Measurements from ENCODE around the gene CCDC80. TPM values are rescaled to one million over a fixed set of nuclear protein-coding genes. Genes with fewer than 3 reads are reported as not detected.

Gene CCDC80, protein sequence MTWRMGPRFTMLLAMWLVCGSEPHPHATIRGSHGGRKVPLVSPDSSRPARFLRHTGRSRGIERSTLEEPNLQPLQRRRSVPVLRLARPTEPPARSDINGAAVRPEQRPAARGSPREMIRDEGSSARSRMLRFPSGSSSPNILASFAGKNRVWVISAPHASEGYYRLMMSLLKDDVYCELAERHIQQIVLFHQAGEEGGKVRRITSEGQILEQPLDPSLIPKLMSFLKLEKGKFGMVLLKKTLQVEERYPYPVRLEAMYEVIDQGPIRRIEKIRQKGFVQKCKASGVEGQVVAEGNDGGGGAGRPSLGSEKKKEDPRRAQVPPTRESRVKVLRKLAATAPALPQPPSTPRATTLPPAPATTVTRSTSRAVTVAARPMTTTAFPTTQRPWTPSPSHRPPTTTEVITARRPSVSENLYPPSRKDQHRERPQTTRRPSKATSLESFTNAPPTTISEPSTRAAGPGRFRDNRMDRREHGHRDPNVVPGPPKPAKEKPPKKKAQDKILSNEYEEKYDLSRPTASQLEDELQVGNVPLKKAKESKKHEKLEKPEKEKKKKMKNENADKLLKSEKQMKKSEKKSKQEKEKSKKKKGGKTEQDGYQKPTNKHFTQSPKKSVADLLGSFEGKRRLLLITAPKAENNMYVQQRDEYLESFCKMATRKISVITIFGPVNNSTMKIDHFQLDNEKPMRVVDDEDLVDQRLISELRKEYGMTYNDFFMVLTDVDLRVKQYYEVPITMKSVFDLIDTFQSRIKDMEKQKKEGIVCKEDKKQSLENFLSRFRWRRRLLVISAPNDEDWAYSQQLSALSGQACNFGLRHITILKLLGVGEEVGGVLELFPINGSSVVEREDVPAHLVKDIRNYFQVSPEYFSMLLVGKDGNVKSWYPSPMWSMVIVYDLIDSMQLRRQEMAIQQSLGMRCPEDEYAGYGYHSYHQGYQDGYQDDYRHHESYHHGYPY
- 240 TPM for polyA plus RNA-seq (2013, experiment 1 of 2)
- 244 TPM for polyA plus RNA-seq (2013, experiment 2 of 2)

DNA sequence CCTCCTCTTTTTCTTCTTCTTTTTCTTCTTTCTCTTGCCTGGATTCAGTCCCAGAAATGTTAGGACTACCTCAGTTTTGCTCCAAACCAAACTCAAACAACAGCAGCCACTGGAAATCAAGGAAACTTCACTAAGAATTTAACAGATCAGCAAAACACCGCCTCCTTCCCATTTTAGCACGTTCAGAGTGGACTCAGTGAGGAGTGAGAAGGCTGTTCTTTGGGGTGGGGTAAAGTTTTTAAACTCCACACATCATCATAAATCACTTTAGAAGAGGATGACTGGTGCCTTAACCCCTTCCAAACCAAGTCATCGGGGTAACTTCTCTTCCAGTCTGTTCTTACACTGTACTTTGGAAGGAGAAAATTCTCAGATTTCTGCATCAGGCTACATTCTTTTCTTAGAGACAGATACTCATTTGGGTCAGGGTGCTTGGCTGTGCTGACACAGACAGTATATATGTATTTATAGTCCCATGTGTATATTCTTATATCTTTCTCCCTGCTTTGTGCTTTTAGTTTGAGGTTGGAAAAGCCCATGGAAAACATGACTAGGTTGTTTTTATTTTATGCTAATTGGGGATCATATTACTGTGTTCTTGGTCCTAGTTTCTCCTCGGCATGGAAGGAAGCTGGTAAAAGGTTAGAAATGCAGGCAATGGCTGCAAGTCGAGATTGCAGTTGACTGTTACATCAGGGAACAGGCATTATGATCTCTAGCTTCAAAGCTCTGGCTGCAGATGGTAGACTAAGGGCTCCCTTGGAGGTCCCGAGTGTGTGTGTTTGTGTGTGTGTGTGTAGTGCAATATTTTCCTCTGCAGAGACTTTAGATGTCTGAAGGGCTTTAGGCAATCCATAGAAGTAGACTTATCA, at the start of gene CCDC80:
CCDC80 (minus strand) TSS at position 214 of the 872 bp plus-strand sequence. CDS start 1,238 bp downstream, outside the sequence.
- whole genome bisulfite sequencing, 2 experiments (ENCODE audit: insufficient coverage in 2 of 2), result 62 to 81% methylated on average over 3 of the region's 6 CpGs
- Histone ChIP-seq H3K4me3 (ENCODE audit: extremely low read depth, insufficient read depth, low read length, poor library complexity, severe bottlenecking) (peak within 1 kb of the TSS; percentile 42), H3K9me3 (ENCODE audit: control insufficient read depth, low read length) (peaks cover 4% of the 10 kb centered on the region), H3K27ac (ENCODE audit: low read depth, low read length, severe bottlenecking) (peak within 1 kb of the TSS; percentile 99), H3K36me3 (ENCODE audit: control insufficient read depth, insufficient read depth, low read length) (peaks cover 20% of the 10 kb centered on the region), H3K4me1 (ENCODE audit: control insufficient read depth, insufficient read depth, low read length, poor library complexity, severe bottlenecking) (peaks cover 31% of the 10 kb centered on the region)

DNA sequence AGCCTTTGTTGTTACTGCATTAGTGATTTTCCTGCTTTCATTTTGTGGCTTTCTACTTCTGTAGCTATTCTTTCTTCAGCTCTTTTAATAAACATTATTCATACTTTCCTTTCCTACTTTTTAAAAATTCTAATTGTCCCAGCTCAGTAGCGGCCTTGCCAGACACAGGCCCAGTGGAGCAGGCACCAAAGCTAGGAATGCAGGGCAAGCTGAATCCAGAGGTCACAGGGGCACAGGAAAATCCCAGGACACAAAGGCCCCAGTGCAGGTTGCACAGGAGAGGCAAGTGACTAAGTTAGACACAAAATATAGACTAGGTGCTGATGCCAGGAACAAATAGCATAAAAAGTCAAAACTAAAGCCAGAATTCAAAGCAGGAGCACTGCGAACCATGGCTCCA, 49.0 kb upstream of the CCDC80 start:
- no peak overlapping the region for H3K27ac ChIP-seq (ENCODE audit: low read depth, low read length, severe bottlenecking)
- peaks cover 3% of the 10 kb centered on the region for H3K9me3 ChIP-seq (ENCODE audit: control insufficient read depth, low read length)
- H3K36me3 ChIP-seq (ENCODE audit: control insufficient read depth, insufficient read depth, low read length), result no peaks in the 10 kb centered on the region
- 95 to 100% methylated on average over 2 of the region's 2 CpGs for WGBS, 2 experiments (ENCODE audit: insufficient coverage in 2 of 2)
- no peak overlapping the region for H3K4me3 ChIP-seq (ENCODE audit: extremely low read depth, insufficient read depth, low read length, poor library complexity, severe bottlenecking)
- peaks cover 33% of the 10 kb centered on the region for H3K4me1 ChIP-seq (ENCODE audit: control insufficient read depth, insufficient read depth, low read length, poor library complexity, severe bottlenecking)

DNA sequence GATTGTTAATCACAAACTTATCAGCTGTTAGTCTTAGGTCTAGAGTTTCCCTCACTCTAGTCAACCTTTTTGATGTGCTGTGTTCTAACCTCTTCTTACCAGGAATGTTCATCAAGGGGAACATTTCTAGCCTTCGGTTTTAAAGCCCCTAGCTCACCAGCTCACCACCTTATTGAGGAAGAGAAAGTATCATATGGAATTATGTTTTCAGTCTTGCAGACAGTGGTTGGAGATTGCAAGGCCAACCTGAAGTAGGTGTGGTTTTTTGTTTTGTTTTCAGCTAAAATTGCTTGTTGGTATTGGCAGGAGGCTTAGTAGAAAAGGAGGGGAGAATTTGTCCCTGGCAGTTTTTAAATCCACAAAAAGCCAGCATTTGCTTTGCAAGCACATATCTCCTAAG, 48.4 kb upstream of the CCDC80 start:
- no CpG with 5 or more reads among the region's 1 CpG for WGBS, 2 experiments (ENCODE audit: insufficient coverage in 2 of 2)
- Histone ChIP-seq H3K4me1 (ENCODE audit: control insufficient read depth, insufficient read depth, low read length, poor library complexity, severe bottlenecking) (peaks cover 33% of the 10 kb centered on the region), H3K36me3 (ENCODE audit: control insufficient read depth, insufficient read depth, low read length) (no peaks in the 10 kb centered on the region), H3K27ac (ENCODE audit: low read depth, low read length, severe bottlenecking) (no peak overlapping the region), H3K4me3 (ENCODE audit: extremely low read depth, insufficient read depth, low read length, poor library complexity, severe bottlenecking) (no peak overlapping the region), H3K9me3 (ENCODE audit: control insufficient read depth, low read length) (peaks cover 3% of the 10 kb centered on the region)

DNA sequence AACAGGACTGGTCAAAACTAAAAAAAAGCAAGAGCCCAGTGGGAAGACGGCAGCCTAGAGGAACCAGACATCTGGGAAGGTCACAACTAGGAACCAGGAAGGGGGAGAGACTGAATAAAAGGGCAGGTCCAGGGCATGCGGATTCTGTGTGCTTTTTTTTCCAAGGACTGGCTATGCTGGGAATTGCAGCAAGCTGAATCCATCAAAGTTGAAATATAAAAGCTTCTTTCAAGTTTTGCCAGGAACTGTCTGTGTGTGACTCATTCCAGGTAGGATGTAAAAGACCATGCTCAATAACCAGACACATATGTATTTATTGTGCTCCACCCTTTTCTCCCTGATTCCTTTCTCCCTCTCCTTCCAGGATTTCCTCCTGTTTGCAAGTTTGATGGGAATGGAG, 47.9 kb upstream of the CCDC80 start:
- 72 to 78% methylated on average over 2 of the region's 2 CpGs for WGBS, 2 experiments (ENCODE audit: insufficient coverage in 2 of 2)
- Histone ChIP-seq H3K4me3 (ENCODE audit: extremely low read depth, insufficient read depth, low read length, poor library complexity, severe bottlenecking) (no peak overlapping the region), H3K27ac (ENCODE audit: low read depth, low read length, severe bottlenecking) (peak overlapping the region; percentile 49), H3K36me3 (ENCODE audit: control insufficient read depth, insufficient read depth, low read length) (no peaks in the 10 kb centered on the region), H3K4me1 (ENCODE audit: control insufficient read depth, insufficient read depth, low read length, poor library complexity, severe bottlenecking) (peaks cover 33% of the 10 kb centered on the region), H3K9me3 (ENCODE audit: control insufficient read depth, low read length) (peaks cover 3% of the 10 kb centered on the region)

DNA sequence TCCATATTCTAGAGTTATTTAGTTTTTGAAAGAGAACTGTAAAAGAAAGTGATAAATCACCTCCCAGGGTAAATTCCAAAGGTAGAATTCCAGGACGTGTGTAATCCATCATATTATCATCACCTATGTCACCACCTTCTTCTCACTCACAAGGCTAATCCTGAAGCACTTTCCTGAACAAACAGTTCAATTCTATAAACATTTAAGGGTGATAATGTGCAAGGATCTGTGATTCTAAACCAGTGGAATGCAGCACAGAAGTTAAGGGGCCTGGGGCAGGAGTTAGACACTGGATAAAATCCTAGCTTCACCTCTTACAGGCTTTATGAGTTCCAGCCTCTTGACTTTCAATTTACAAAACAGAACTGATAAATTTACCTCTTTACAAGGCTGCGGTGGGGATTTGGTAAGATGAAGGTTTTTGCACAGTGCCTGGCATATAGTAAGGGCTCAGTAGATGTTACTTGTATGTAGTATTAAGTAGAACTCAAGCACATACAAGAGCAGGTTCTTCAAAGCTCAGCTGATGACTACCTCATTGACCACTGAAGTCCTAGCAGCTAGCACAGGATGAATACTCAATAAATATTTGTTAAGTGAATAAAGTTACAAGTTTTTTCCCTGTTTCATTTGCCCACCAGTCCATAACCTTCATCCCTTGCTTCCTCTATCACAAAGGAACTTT, 47.3 kb upstream of the CCDC80 start:
- H3K27ac ChIP-seq (ENCODE audit: low read depth, low read length, severe bottlenecking), result peak overlapping the region; percentile 49
- no peaks in the 10 kb centered on the region for H3K36me3 ChIP-seq (ENCODE audit: control insufficient read depth, insufficient read depth, low read length)
- no CpG with 5 or more reads among the region's 2 CpGs for WGBS, 2 experiments (ENCODE audit: insufficient coverage in 2 of 2)
- peaks cover 3% of the 10 kb centered on the region for H3K9me3 ChIP-seq (ENCODE audit: control insufficient read depth, low read length)
- no peak overlapping the region for H3K4me3 ChIP-seq (ENCODE audit: extremely low read depth, insufficient read depth, low read length, poor library complexity, severe bottlenecking)
- peaks cover 33% of the 10 kb centered on the region for H3K4me1 ChIP-seq (ENCODE audit: control insufficient read depth, insufficient read depth, low read length, poor library complexity, severe bottlenecking)

DNA sequence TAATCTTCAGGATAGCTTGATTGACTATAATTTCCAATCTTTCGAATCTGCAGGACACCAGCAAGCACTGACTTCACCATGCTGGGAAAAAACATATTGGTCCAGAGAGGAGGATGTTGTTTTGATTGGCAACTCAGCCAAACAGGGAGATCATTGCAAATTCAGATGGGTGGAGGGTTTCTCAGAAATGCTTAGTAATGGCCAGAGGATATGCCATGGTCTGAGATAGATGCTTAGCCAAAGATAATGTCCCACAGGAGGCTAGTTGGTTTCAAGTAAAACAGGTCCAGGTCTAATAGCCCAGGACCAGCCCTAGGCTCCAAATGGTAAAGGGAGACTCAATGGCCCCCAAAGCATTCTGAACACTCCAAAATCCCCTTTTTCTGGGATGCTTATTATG, 46.7 kb upstream of the CCDC80 start:
- peak overlapping the region; percentile 12 for H3K27ac ChIP-seq (ENCODE audit: low read depth, low read length, severe bottlenecking)
- H3K4me3 ChIP-seq (ENCODE audit: extremely low read depth, insufficient read depth, low read length, poor library complexity, severe bottlenecking), result no peak overlapping the region
- peaks cover 33% of the 10 kb centered on the region for H3K4me1 ChIP-seq (ENCODE audit: control insufficient read depth, insufficient read depth, low read length, poor library complexity, severe bottlenecking)
- H3K9me3 ChIP-seq (ENCODE audit: control insufficient read depth, low read length), result no peaks in the 10 kb centered on the region
- H3K36me3 ChIP-seq (ENCODE audit: control insufficient read depth, insufficient read depth, low read length), result no peaks in the 10 kb centered on the region
- WGBS, 2 experiments (ENCODE audit: insufficient coverage in 2 of 2), result 100% methylated on average over 1 of the region's 1 CpG

DNA sequence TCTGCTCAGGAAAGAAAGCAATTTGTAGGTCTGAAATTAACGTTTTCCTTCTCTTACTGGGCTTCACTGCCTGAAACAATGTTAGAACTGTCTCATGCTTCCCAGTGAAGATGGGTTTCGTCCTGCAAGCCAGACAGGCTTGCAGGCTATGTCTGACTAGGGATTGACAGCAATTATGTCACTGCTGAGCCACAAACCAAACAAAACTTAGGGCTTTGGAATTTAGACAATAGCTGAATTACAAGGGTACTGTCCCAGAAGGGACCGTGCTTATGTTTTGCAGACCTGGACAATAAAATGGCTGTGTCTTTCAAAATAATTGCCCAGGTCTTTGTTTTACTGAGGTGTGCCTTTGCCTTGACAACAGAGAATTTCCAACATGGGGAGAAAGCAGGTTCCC, 46.3 kb upstream of the CCDC80 start:
- Histone ChIP-seq H3K4me1 (ENCODE audit: control insufficient read depth, insufficient read depth, low read length, poor library complexity, severe bottlenecking) (peaks cover 33% of the 10 kb centered on the region), H3K27ac (ENCODE audit: low read depth, low read length, severe bottlenecking) (no peak overlapping the region), H3K9me3 (ENCODE audit: control insufficient read depth, low read length) (no peaks in the 10 kb centered on the region), H3K36me3 (ENCODE audit: control insufficient read depth, insufficient read depth, low read length) (no peaks in the 10 kb centered on the region), H3K4me3 (ENCODE audit: extremely low read depth, insufficient read depth, low read length, poor library complexity, severe bottlenecking) (no peak overlapping the region)
- WGBS, 2 experiments (ENCODE audit: insufficient coverage in 2 of 2), result 73 to 80% methylated on average over 3 of the region's 3 CpGs

DNA sequence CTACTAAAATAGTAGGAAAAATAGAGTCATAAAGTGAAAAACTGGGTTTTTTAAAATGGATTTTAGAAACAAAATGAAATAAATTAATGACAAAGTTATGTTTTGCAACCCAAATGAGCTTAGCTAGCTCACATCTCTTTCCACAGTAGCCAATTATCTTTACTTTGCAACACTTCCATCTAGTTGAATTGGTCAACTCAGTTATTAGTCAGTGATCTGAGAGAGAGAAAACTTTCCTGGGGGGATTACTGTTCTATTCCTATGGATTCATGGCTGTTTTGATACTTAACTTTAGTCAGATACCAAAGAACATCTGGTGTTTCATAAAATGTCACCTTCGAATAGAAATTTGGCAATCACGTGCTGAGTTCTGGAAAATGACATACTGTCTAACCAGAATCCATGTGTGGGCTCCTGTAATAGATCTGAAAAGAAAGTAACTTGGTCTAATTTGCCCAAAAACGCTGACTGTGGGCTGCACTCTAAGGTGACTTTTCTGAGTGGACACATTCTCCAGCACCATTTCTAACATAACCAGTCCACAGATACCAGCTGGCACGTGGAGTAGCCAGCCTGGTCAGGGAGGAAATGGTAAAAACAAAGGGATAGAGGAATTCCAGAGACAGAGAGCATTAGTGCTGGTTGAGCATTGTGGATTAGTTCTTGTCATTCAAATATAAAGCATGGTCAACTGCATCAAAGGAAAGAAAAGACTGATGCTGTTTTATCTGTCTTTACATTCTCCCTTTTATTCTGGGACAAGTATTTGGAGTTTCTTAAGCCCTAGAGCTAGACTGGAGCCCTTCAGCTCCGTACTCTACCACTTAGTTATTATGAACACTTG, 45.2 kb upstream of the CCDC80 start:
- H3K4me3 ChIP-seq (ENCODE audit: extremely low read depth, insufficient read depth, low read length, poor library complexity, severe bottlenecking), result no peak overlapping the region
- H3K27ac ChIP-seq (ENCODE audit: low read depth, low read length, severe bottlenecking), result no peak overlapping the region
- H3K4me1 ChIP-seq (ENCODE audit: control insufficient read depth, insufficient read depth, low read length, poor library complexity, severe bottlenecking), result peaks cover 41% of the 10 kb centered on the region
- no peaks in the 10 kb centered on the region for H3K36me3 ChIP-seq (ENCODE audit: control insufficient read depth, insufficient read depth, low read length)
- H3K9me3 ChIP-seq (ENCODE audit: control insufficient read depth, low read length), result no peaks in the 10 kb centered on the region
- WGBS, 2 experiments (ENCODE audit: insufficient coverage in 2 of 2), result 100% methylated on average over 1 to 2 of the region's 5 CpGs

DNA sequence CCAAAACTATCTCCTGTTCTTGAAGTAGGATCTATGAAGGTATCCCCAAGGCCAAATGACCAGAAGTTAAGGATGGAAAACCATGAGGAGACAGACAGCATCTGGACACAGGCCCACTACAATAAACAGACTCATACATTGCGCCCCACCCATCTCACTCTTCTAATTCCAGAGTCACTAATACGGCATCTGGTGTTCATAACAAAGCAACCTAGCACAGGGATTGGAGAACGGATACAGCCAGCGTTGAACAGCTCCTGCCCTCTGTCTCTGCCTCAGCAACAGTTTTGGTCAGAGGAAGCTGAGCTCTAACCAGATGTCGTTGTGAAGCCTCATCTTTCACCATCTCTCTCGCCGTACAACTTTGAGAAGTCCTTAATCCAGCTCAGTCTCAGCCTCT, 44.5 kb upstream of the CCDC80 start:
- no peak overlapping the region for H3K27ac ChIP-seq (ENCODE audit: low read depth, low read length, severe bottlenecking)
- H3K36me3 ChIP-seq (ENCODE audit: control insufficient read depth, insufficient read depth, low read length), result no peaks in the 10 kb centered on the region
- H3K4me1 ChIP-seq (ENCODE audit: control insufficient read depth, insufficient read depth, low read length, poor library complexity, severe bottlenecking), result peaks cover 41% of the 10 kb centered on the region
- H3K4me3 ChIP-seq (ENCODE audit: extremely low read depth, insufficient read depth, low read length, poor library complexity, severe bottlenecking), result no peak overlapping the region
- no peaks in the 10 kb centered on the region for H3K9me3 ChIP-seq (ENCODE audit: control insufficient read depth, low read length)
- 88 to 90% methylated on average over 7 of the region's 7 CpGs for whole genome bisulfite sequencing, 2 experiments (ENCODE audit: insufficient coverage in 2 of 2)

All from mesodermal cell (in vitro differentiated cells).